GM21723 (cell line): ENCODE measurements around the gene TNIP3.
A peak's percentile ranks its signal among the peaks of the same experiment; 100 is the strongest.

Source experiments
- ATAC-seq: cut with Tn5 transposase; IDR thresholded peaks from one replicate; pipeline ENCODE4 v1.9.1; 2021; ENCODE audit warnings: mild to moderate bottlenecking, moderate library complexity; ENCODE audit not compliant: unreplicated experiment

The TNIP3 gene

DNA sequence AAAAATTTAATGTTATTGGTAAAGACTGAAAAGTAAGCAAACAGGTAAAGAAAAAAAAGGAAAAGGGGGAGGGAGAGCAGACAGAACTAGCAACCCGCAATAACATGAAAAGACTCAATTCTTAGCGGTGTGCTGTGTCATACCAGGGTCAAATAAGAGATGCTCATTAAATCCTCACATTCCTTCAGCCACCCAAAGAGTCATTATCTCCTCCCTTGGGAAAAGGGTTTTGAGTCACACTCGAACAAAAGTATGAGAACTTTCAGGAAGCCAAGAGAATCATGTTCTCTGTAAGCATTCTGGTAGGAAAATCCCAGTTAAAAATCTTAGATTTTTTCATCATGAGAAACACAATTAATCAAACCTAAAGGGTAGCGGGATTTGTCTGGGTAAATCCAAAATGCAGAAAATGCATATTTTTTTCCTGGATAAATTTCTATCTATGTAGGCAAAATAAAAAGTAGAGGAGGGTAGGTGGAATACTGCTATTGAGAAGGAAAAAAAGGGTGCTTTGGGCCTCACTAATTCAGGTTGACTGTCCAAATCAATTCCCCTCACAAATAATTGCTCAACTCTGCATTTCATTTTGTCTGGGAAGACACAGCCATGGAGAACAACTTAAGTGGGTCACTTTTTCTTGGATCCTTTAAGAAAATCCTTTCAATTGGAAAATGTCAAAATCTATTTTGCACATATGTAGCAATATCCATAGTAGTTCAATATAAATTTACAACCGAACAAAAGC is 23.2 kb downstream of the TNIP3 start:
- ATAC-seq = no peak

DNA sequence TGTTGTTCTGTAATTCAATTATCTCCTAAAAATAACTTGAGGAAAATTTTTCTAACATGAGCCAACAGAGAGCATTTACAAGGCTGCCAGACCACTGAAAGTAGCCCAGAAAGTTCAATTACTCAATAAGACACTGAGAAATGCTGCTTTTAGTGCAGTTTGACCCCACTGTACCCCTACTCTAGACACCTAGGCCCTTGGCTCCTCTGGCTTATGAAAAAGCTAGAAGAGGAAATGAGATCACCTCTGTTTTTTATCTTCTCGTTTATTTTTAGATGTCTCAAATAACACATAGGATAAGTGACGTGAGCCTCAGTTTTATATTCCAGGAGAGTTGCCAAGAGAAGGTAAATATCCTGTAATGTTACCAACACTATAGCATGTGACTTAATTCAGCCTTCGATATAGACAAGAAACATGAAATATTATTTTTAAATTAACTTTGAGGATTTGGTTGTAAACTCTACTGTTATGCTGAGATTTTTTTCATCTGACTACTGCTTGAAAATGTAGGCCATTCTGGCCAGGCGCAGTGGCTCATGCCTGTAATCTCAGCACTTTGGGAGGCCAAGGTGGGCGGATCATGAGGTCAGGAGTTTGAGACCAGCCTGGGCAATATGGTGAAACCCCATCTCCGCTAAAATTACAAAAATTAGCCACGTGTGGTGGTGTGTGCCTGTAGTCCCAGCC is 24.4 kb downstream of the TNIP3 start:
- ATAC-seq = peak; percentile 83

DNA sequence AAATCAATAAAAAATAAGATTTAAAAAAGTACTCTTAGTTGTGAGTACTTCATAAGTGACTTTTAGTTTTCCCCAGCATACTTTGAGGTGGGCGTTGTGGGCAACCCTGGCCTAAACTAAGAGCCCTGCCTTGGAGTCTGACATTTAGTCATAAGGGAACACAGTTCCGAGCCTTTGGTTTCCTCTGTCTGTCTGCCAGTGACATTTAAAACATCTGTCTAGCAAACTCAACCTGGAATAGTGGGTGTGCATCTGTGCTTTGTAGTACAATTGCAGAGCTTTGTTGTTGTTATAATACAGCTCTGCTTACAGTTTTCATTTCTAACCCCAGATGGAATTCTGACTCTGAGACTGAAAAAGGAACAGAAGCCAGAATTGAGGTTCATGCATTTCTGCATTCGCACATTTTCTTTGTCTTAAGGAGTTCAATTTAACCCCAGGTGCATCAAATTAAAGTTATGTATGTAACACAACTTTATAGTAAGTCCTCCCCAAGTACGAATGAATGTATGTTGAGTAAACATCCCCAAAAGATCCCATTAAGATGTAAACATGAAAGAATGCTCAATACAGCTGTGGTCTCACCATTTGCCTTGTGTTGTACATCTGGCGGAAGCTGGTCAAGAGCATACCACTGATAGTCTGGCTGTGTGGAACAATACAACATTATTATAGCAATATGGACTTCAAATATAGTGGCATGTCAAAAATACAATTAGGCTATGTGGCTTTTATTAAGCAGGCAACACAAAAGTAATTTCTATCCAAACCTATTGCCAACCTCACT is 25.9 kb downstream of the TNIP3 start:
- peak; percentile 50 for ATAC-seq

DNA sequence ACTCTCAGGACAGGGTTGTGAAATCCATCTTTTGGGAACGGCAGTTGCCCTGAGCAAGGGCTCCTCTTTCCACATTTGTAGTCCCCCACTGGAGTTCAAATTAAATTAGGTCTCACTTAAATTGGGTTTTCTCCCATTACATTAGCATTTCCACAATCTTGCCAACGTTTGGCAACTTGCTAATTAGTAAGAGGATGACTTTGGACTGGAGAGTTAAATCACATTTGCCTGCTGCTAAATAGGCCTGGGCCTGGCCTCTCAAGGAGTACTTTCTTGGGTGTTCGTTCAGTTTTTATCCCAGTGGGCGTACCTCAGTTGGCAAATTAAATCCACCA is 33.8 kb downstream of the TNIP3 start:
- no peak for ATAC-seq

DNA sequence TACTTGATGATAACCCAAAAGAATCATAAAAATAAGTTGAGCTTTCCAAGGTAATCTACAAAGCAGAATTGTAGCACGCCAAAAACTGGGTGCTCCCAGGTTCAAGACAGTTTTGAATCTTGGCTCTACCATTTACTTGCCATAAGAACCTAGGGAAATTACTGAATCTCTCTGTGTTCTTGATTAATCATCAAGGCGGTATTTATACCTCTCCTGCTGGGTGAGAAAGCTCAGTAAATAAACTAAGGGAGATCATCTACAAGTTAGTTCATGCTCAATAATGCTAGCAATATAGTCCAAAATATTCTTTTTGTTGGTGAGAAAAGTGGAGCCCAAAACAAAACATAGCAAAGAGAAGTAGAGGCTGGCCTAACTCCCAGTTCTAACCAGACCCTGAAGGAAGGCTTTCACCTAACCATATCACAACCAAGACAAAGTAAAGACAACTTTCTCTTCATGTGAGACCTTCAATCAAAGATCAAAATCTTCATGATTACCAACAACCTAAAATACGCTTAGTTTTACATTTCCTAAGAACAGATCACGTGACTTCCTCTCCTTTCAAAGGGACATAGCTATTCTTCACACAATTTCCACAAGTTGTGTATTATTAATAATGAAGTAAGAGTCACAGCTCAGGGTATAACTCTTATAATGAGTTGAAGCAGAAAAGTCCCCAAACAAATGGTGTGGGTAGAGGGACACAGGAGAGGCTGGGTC is 34.4 kb downstream of the TNIP3 start:
- no peak for ATAC-seq

DNA sequence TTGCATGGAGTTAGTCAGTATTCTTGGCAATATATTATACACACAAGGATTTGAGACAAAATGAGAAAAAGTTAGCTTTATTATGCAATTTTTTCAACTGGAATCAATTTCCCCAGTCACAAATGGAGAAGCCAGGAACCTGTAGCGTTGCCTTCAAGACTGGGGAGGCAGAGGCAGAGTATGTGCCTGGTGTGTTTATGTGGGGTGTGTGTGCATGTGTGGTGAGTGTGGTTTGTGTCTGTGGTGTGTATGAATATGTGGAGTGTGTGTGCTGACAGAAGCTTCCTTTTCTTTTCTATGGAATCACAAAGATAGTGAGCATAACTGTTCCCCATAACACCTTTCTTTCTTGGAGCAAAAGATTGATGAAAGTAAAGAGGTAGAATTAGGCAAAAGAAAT is 37.0 kb downstream of the TNIP3 start:
- ATAC-seq = no peak

DNA sequence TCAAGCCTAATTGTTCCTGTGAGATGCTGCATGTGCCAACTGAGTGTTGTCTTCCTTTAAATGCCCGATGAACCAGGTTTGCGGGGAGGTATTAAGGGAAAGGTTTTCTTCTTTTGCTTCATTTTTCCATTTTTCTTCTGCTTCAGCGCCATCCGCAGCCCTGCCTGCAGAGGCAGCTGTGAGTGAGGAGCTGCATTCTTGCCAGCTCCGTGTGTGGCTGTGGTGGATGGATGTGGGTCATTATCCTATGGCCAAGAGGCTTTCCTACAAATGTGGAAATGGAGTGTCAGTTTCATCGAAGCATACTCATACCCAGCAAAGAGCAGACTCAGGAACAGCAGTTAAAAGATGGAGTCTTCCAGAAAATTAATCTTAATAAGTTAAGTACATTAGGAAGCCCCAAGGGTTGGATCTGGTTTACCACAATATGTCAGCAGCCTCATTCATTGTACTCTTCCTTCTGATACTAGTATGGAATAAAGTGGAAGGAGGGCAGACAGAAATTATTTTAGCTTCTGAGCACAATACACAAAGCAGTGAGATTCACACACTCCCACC is 37.6 kb downstream of the TNIP3 start:
- no peak for ATAC-seq

DNA sequence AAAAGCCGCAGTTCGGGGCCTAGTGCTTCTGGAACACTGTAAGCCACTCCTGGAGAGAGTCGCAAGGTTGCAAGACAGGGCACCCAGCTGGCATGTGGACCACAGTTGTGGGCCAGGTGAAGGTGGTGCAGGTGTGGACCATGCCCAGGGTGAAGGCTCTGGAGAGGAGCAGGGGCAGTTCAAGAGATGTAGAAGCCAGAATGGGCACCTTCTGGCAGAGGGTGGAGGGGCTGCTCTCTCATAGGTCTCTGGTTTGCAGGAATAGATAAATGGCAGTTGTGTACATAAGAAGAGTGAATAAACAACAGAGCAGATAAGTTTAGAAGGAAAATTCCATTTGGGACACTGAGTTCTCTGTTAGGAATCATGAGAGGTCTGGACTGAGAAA is 38.6 kb downstream of the TNIP3 start:
- no peak for ATAC-seq

DNA sequence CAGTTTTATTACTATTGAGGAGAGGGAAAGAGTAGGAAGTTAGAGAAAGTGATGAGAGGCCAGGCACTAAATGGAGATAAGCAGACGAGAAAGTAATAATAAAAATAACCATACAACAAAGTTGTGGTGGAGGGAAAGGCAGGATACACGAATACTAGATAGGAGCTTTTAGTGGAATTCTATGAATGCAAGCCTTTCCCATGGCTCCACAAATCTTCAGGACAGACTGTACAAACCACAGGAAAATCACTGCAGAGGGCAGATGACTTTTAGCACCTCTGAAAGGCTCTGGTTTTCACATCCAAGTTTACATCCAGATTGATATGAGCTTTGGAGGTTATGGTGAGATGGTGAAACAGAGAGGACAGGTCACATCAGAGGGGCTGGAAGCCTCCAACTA is 41.5 kb downstream of the TNIP3 start:
- ATAC-seq = no peak

DNA sequence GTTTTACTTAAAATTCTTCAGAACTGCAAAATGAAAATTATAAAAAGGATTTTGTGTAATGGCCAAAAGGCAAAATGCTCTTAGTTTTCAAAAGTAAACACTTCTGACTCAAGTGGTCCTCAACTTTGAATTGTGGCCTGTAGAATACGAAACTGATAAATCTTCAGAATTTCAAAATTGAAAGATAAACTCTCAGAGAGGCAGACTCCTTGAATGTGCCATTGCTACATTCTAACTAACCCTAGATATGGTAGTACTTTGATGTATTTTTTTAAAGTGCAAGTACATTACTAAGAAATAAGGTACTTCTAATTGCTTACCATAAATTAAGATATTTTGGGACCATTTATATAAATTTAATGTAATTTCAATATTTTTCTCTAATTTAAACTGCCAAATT is 44.4 kb downstream of the TNIP3 start:
- no peak for ATAC-seq

DNA sequence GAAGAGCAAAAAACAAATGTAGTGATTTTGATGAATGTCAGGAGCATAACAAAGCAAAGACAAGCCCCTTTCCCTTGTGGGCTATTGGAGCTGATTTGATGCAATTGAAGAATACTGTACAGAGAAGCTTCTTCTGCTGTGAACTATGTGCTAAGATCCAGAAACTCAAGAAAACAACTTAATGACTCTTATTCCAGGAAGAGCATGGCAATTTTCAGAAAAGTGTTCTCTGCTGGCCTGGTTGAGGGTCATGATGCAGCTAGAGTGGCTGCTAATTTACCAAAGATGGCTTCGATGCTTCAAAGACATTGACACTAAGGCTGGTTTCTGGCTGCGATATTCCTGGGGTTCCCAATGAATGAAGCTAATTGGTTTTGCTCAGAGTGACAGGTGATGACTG is 45.8 kb downstream of the TNIP3 start:
- ATAC-seq = no peak

DNA sequence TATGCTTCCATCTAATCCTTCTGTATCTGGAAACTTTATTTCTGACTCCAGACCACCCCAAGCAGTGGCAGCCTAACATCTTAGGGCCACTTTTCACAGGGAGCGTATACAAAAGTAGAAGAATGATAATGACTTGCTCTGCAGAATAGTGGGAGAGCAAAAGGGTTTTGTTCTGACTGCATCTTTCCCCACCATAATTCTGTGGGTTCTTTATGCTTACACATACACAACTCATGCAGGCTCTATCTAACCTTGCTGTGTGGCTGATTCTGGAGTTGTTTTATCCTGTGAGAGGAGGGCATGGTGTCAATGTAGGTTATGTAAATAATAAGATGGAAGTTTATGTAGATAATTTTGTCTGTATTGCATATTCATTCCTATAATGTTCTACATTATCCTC is 49.4 kb downstream of the TNIP3 start:
- ATAC-seq = no peak

DNA sequence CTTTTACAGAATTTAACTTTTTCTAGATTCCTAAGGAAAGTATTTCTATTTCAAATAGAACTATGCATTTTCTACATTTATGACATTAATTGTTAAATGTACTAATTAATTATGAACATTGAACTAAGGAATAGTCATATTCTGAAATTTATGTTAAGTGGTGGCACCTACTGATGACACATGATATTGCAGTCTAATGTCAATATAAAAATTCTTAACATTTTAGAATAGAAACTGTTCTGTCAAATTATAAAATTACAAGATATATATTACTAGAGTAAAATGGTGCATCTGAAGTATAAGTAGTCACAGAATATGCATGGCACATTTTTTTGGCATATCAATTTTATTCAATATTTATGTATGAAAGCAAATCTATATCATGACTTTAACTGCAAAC is 51.6 kb downstream of the TNIP3 start:
- ATAC-seq = no peak

DNA sequence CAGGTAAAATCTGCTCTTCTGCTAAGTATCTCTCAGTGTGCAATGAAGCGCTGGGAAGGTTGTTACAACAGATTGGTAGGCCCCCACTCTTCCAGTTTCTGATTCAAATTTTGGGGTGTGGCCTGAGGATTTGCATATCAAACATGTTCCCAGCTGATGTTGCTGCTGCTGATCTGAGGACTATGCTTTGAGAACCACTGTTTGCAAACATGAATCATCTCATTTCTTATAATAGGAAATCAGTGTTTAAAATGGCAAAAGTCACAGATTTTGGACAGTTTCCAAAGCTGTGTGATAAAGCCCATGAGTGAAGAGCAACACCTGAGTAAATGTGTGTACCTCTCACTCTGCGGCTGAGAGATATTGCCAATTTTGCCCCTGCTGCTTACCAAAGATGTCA is 55.6 kb downstream of the TNIP3 start:
- no peak for ATAC-seq

DNA sequence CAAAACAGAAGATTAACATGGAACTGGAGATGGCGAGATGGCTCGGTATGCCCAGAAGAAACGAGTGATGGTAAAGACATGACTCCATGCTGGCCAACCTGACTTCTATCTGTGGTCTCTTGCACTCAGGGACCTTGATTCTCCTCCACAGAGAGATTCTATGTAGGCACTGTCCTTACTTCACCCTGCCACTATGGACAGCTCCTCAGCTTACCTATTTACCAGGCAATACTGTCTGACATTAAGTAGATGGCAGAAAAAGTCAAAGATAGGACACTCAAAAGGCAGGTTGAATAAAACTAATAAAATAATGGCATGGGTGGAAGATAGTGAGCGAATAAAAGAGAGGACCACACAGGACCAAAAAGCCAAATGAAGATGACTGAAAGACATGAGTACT is 56.6 kb downstream of the TNIP3 start:
- ATAC-seq = no peak

DNA sequence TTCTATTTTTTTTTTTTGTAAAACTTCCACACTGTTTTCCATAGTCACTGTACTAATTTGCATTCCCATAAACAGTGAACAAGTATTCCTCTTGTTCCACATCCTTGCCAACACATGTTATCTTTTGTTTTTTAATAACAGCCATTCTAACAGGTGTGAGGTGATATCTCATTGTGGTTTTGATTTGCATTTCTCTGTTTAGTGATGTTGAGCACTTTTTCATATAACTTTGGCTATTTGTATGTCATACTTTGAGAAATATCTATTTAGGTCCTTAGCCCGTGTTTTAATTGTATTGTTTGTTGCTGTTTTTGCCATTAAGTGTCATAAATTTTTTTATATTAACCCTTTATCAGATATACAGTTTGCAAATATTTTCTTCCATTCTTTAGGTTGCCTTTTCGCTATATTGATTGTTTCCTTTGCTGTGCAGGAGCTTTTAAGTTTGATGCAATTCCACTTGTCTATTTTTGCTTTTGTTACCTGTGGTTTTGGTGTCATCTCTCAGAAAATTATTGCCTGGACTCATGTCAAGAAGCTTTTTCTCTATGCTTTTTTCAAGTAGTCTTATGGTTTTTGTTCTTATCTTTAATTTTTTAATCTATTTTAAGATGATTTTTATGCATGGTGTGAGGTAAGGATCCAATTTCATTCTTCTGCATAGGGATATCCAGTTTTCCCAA is 63.9 kb downstream of the TNIP3 start:
- peak; percentile 72 for ATAC-seq

DNA sequence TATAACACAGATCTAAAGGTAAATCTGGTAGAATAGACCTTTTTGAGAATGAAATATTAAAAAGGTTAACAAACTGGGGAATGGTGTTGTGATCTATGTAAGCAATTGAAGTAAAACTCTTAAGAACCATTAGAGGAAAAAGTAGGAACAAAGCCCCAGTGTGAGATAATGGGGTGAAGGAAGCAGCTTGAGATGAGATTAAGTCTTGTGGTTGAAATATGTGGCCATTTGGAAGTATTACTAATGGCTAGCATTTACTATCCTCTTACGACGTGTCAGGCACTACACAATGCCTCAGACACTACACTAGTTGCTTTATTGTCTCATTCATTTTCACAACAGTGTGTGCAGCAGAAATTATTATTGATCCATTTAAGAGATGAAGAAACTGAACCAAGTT is 65.9 kb downstream of the TNIP3 start:
- no peak for ATAC-seq

DNA sequence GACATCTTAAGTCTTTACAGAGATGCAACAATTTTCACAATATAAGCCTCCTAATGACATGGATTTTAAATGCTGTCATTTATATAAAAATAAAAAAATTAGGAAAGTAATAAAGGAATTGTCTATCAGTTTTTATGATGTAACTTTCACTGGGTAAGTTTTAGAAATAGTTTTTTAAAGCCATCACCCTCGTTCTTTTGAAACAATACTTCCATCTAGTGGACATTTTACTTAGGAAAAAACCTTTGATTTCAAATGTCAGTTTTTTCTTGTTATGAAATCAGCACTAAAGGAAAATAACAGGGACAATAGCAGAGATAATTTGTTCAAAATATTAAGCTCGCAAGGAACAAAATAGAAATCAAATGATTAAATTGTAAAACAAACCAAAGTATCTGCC is 67.5 kb downstream of the TNIP3 start:
- no peak for ATAC-seq

DNA sequence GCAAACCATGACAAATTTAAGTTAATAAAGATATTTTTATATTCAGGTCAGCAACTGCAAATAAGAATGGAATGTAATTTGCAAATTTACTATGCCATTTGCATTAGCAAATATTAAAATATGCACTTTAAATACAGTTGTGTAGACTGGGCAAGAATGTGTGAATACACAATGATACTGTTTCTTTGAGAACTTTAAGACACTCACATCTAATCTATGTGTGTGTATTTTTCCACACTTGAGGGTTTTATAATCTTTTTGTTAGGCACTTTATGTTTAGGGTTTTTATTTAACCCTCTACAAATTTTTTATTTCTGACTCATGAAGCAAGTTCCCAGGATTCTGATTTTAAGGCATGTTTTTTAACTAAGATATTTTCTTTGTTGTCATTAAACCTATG is 67.9 kb downstream of the TNIP3 start:
- ATAC-seq = no peak

DNA sequence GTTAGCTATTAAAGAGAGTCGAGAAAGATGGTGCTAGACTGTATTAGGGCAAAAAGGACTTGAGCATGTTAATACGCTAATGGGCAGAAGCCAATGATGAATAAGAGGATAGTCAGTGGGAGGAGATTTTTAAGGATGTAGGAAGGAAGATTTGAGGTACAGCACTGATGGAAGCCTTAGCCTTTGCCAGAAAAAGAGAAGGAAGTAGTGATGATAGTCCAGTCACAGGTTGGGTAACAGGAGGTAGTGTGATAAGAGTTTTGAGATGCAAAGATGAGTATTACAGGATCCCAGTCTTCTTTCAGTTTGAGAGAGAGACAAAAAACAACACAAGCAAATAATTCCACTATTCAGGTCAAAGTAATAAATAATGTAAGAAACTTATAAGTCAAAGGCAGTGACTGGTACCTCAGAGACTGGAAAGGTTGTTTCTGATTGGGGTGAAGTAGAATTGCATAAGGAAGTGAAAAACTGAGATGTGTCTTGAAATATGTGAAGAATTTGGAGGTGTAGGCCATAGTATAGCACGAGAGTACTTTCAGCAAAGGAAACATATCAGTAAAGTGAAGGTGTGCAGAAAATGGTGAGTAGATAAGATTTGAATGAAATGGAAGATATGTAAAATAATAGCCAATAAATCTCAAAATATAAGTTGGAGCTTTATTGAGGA is 69.7 kb downstream of the TNIP3 start:
- ATAC-seq = no peak
